Epithelial cell of esophagus (primary cell): ENCODE data around the gene ZBTB8A.

Experiments
- DNase-seq: peaks from one replicate; pipeline ENCODE4 v3.0.0; 2010; ENCODE audit warnings: low read depth
- H3K4me3 ChIP-seq: 2 replicates; pipeline ENCODE4 v1.5.1; 2011; ENCODE audit warnings: mild to moderate bottlenecking, low read length, control low read depth
- TF ChIP-seq, protein P1 (sequence below): IDR thresholded peaks from 2 replicates; pipeline ENCODE4 v1.5.1; 2011; ENCODE audit warnings: low read depth, mild to moderate bottlenecking, low read length, control low read depth, inconsistent platforms; ENCODE audit not compliant: insufficient read depth; ENCODE audit errors: missing control alignments

Gene ZBTB8A

DNA sequence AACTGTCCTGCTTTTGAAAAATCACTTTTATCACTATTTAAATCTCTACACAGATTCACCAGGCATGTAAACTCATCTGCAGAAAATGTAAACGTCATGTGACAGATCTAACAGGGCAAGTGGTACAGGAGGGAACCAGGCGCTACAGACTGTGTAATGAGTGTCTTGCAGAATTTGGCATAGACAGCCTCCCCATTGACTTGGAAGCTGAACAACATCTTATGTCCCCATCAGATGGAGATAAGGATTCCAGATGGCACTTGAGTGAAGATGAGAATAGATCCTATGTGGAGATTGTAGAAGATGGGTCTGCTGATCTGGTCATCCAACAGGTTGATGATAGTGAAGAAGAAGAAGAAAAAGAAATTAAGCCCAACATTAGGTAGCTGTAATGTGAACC is 60.8 kb downstream of the ZBTB8A start:
- TF ChIP-seq, protein P1, sequence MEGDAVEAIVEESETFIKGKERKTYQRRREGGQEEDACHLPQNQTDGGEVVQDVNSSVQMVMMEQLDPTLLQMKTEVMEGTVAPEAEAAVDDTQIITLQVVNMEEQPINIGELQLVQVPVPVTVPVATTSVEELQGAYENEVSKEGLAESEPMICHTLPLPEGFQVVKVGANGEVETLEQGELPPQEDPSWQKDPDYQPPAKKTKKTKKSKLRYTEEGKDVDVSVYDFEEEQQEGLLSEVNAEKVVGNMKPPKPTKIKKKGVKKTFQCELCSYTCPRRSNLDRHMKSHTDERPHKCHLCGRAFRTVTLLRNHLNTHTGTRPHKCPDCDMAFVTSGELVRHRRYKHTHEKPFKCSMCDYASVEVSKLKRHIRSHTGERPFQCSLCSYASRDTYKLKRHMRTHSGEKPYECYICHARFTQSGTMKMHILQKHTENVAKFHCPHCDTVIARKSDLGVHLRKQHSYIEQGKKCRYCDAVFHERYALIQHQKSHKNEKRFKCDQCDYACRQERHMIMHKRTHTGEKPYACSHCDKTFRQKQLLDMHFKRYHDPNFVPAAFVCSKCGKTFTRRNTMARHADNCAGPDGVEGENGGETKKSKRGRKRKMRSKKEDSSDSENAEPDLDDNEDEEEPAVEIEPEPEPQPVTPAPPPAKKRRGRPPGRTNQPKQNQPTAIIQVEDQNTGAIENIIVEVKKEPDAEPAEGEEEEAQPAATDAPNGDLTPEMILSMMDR = no peak
- no peak for DNase-seq
- H3K4me3 ChIP-seq = no peak overlapping the region

DNA sequence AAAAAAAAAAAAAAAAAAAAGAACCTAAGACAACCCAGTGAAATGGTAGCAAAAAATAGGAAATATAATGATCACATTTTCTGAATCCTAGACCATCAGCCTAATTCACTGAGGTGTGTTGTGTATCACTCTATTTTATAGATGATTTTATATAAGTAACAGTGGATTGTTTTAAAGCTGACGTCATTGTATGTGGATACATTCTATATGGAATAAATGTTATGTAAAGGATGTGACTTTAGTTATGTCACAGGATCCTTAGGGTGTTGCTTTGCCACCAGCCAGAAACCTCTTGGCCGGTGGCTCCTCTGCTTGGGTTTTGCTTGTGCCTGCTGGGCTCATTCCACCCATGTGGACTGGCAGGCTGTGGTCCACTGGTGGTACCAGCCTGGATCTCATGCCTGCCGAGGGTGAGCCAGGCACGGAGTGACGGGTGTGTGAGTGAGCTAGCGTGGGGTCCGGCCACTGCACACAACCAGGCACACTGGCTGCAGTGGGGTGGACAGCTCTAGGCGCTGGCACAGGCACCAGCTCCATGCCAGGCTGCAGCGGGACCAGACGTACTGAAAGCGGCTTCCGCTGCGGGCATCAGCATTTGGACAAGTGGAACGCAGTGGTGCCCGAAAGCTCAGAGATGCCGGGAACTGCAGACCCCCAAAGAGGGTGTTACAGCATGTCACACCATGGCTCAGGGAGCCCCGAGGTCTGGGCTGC is 66.6 kb downstream of the ZBTB8A start:
- no peak overlapping the region for H3K4me3 ChIP-seq
- TF ChIP-seq, protein P1 = no peak
- DNase-seq = no peak

DNA sequence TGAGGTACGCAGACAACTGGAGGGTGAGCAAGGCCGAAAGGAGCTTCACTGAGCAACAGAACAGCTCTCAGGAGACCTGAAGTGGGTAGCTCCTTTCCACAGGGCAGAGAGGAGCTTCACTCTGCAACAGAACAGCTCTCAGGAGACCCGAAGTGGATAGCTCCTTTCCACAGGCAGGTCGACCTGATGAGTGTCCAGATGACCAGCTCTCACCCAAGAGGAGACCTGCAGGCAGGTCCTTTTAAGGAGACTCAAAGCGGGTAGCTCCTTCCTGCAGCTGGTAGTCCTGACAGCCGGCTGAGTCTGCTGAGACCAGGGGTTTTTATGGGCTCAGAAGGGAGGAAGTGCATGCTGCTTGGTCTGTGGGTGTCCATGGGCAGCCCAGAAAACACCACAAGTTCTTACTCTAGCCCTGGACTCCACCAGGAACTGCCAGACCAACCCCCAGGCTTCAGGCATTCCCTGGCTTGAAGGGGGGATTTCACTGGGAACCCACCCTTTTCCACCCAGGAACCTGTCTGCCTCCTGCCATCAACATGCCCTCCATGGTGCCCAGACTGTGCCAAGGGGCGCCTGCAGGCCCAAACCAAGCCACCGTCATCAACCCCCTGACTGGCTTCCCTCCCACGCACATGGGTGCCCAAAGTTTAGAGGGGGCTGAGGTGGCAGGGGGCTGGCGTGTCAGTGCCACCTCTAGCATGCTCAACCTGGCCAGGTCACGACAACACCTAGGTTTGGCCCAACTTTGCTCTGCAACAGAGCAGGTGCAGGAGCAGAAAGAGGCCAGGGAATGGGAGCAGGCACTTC is 67.5 kb downstream of the ZBTB8A start:
- no peak overlapping the region for H3K4me3 ChIP-seq
- TF ChIP-seq, protein P1 = no peak
- DNase-seq = no peak

DNA sequence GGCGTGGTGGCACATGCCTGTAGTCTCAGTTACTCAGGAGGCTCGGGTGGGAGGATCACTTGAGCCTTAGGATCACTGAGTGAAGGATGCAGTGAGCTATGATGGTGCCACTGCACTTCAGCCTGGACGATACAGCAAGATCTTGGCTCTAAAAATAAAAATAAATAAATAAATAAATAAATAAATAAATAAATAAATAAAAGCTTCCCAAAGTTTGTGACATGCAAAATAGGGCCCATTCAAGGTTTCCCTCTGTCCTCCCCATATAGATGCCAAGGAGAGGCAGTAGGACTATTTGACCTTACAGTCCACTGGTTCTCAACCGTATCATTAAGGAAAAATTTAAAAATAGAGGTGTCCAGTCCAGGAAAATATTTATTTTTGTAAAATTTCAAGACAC is 70.0 kb downstream of the ZBTB8A start:
- no peak for DNase-seq
- TF ChIP-seq, protein P1 = no peak

DNA sequence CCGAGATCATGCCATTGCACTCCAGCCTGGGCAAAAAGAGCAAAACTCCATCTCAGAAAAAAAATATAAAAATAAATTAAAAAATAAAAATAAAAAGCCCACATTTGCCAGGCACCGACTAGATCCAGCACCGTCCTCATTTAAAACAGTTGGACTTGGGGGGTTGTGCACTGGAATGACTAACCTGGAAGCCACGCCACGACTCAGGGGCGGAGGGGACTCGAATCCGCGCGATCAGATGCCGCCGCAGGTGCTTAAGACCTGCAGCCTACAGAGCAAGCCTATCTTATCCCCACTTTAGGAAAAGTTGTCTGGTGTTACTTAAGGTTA is 72.6 kb downstream of the ZBTB8A start:
- TF ChIP-seq, protein P1 = no peak
- peak overlapping the region; percentile 52 for H3K4me3 ChIP-seq
- DNase-seq = no peak

More for the DNA sequence above, 70.0 kb downstream of the ZBTB8A start:
- no peak overlapping the region for H3K4me3 ChIP-seq

DNA sequence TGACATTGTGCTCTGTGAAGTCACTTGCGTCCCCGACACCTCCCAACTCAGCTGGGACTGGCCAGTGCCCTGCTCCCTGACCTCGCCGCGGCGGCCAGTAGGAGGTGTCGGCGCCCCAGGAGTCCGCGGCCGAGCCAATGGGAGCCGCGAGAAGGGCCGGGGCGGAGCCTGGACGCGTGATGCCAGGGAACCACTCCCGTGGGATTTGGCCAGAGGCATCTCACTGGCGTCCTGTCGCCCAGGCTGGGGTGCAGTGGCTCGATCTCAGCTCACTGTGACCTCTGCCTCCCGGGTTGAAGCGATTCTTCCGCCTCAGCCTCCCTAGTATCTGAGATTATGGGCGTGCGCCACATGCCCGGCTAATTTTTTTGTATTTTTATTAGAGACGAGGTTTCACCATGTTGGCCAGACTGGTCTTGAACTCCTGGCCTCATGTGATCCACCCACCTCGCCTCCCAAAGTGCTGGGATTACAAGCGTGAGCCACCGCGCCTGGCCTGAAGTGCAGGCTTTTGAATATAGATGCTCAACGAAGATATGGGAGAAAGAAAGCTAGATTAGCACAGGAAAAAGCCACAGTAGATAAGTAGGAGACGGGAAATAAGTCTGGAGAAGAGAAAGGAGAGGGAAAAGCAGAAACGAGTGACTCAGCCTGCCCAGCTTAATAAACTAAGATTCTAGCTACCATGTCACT is 73.1 kb downstream of the ZBTB8A start:
- peak overlapping the region; percentile 52 for H3K4me3 ChIP-seq
- peak; percentile 75 for DNase-seq

More for the DNA sequence above, 73.1 kb downstream of the ZBTB8A start:
- TF ChIP-seq, protein P1 = peak; percentile 33
